Activated T-cell treated with anti-CD3 and anti-CD28 coated beads, Interleukin-2, amount 50 U/mL, for 24 hours (primary cell): Measurements from ENCODE around the gene RAET1E.
"Not testable (repeated sequence)": the region's sequence is repeated elsewhere in the genome, so short reads cannot be mapped to it uniquely, and the experiment has no call there.

ENCODE experiments used
- DNase-seq: peaks from one replicate; pipeline ENCODE4 v3.0.0-alpha.2; 2020
- H3K27ac Mint-ChIP-seq: 2 replicates; pipeline ENCODE4 v1.8.0; 2020; ENCODE audit warnings: mild to moderate bottlenecking, mixed read lengths
- H3K27me3 Mint-ChIP-seq: 2 replicates; pipeline ENCODE4 v1.8.0; 2020; ENCODE audit warnings: mixed read lengths
- H3K36me3 Mint-ChIP-seq: 2 replicates; pipeline ENCODE4 v1.8.0; 2020; ENCODE audit warnings: low read depth, mixed read lengths
- H3K4me1 Mint-ChIP-seq: 2 replicates; pipeline ENCODE4 v1.8.0; 2020; ENCODE audit warnings: low read depth, mixed read lengths
- H3K4me3 Mint-ChIP-seq: 2 replicates; pipeline ENCODE4 v1.8.0; 2020; ENCODE audit warnings: mild to moderate bottlenecking, moderate library complexity, mixed read lengths
- H3K9me3 Mint-ChIP-seq: 2 replicates; pipeline ENCODE4 v1.8.0; 2020; ENCODE audit warnings: mixed read lengths

RAET1E gene

DNA sequence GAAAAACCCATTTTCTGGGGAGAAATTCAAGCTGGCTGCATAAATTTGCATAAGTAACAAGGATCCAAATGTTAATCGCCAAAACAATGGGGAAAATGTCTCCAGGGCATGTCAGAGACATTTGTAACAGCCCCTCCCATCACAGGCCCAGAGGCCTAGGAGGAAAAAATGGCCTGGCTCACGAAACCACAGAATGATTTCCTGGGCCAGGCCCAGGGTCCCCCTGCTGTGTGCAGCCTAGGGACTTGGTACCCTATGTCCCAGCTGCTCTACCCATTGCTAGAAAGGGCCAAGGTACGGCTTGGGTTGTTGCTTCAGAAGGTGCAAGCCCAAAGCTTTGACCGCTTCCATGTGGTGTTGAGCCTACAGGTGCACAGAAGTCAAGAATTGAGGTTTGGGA, 10.6 kb upstream of the RAET1E start:
- not testable (repeated sequence) for H3K4me1 Mint-ChIP-seq, DNase-seq, H3K36me3 Mint-ChIP-seq, H3K27ac Mint-ChIP-seq, H3K4me3 Mint-ChIP-seq
- peaks cover 31% of the 10 kb centered on the region for H3K27me3 Mint-ChIP-seq
- H3K9me3 Mint-ChIP-seq, result peaks cover 11% of the 10 kb centered on the region

DNA sequence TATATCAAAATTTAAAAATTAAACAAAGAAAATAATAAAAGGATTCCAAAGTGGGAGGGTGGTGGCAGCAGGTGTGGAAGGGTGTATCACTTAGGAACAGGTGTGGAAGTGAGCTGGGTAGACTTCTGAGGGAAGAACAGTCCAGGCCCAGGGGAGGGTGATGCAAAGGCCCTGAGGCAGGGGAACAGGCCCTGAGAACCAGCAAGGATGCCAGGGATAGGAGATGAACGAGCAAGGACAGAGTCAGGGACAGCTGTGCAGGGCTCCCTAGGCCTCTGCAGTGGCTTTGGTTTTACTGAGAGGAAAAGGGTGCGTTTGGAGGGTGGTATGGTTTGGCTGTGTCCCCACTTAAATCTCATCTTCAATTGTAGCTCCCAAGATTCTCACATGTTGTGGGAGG, 9.4 kb upstream of the RAET1E start:
- Mint-ChIP-seq H3K4me3 (no peak overlapping the region), H3K27ac (no peak overlapping the region), H3K36me3 (no peaks in the 10 kb centered on the region), H3K9me3 (peaks cover 11% of the 10 kb centered on the region), H3K27me3 (peaks cover 25% of the 10 kb centered on the region), H3K4me1 (no peaks in the 10 kb centered on the region)
- DNase-seq, result no peak

DNA sequence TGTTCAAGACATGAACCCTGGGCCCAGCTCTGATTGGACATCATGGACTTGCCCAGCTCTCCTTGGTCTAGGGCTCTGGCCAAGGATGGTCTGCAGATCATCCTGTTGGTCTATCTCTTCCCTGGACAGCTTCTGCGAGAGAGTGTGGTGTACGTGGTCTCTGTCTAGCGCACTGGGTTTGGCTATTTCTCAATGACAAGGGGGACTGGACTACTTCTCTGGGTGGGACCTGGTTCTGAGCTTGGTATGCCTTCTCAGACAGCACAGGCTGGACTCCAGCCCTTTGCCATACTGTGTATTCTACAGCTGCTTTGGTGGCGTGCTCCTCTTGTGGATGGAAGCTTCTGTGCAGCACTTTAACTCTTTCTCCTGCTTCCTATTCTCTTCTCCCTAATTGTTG, 8.5 kb upstream of the RAET1E start:
- H3K27me3 Mint-ChIP-seq, result peaks cover 23% of the 10 kb centered on the region
- H3K27ac Mint-ChIP-seq, result no peak overlapping the region
- no peaks in the 10 kb centered on the region for H3K4me1 Mint-ChIP-seq
- no peak for DNase-seq
- peaks cover 11% of the 10 kb centered on the region for H3K9me3 Mint-ChIP-seq
- H3K4me3 Mint-ChIP-seq, result no peak overlapping the region
- H3K36me3 Mint-ChIP-seq, result no peaks in the 10 kb centered on the region

DNA sequence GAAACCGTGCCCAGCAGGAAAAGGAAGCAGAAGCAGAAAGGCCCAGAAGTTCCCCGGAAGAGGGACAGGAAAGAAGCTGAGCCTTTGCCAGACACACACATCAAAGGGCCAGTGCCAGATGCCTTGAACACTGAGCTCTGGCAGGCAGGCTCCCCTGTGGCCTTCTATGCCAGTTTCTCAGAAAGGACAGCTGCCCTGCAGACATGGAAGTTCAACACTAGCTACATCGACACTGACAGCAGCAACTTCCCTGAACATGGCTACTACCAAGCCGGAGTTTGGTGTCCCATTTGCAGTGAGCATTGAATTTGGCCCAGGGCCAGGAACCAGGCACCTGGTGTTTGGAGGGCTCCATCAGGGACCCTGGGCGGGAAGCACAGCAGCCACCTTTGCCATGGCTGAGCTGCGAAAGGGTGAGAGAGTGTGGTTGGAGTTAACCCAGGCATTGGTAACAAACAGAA, 8.0 kb upstream of the RAET1E start:
- Mint-ChIP-seq H3K4me3 (no peak overlapping the region), H3K27ac (no peak overlapping the region), H3K9me3 (peaks cover 11% of the 10 kb centered on the region), H3K4me1 (no peaks in the 10 kb centered on the region), H3K36me3 (no peaks in the 10 kb centered on the region), H3K27me3 (peaks cover 20% of the 10 kb centered on the region)
- no peak for DNase-seq

DNA sequence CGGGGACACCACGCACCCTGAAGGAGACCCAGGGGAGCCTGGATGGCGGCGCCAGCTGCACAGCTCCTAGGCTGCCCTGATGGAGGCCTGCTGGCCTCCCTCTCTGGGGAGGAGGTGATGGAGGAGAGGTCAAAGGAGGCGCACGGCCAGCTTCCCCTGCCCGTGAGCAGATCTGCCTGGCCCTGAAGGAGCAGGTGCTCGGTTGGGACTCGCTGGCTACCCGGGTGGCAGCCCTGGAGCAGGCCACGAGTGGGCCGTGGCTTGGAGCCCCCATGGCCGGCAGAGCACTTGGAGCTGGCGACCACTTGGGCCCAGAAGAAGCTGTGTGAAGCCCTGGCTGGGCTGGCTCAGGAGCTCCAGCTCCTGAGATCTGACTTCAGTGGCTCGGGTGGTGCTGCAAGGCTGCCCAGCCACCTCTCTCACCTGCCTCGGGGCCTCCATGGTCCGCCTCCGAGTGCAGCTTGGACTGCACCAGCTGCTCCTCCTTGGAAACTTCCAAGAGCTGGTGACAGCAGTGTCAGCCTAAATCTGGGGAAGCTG, 7.5 kb upstream of the RAET1E start:
- H3K27ac Mint-ChIP-seq, result no peak overlapping the region
- H3K27me3 Mint-ChIP-seq, result peaks cover 15% of the 10 kb centered on the region
- no peaks in the 10 kb centered on the region for H3K4me1 Mint-ChIP-seq
- H3K4me3 Mint-ChIP-seq, result no peak overlapping the region
- no peak for DNase-seq
- no peaks in the 10 kb centered on the region for H3K36me3 Mint-ChIP-seq
- peaks cover 11% of the 10 kb centered on the region for H3K9me3 Mint-ChIP-seq

DNA sequence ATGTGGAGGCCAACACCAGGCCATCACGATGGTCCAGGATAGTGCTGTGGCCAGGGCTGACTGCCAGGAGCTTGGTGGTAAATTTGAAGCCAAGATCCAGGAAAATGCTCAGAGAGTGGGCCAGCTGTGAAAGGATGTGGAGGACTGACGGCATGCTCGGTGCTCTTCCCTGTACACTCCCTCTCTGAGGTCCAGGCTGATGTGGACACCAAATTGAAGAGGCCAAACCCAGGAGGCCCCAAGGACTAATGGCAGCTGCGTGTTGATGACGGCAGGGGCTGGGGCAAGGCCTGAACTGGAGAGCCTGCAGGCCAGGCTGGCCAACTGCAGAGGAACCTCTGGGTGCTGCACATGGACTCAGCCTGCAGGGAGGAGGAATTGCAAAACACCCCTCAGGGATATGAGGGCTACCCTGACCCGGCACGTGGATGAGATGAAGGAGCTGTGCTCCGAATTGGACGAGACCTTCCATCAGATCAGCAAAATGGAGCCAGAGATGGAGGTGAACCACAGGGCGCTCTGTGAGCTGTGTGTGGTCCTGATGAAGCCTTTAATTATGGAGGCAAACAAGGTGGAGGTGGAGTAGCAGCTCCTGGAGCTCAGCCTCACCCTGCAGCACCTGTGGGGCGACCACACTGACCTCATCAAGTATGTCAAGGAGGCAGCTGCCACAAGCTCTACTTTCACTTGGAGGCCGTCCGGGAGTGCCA, 6.9 kb upstream of the RAET1E start:
- peaks cover 13% of the 10 kb centered on the region for H3K27me3 Mint-ChIP-seq
- no peak overlapping the region for H3K27ac Mint-ChIP-seq
- DNase-seq, result no peak
- no peaks in the 10 kb centered on the region for H3K36me3 Mint-ChIP-seq
- H3K9me3 Mint-ChIP-seq, result peaks cover 11% of the 10 kb centered on the region
- H3K4me1 Mint-ChIP-seq, result no peaks in the 10 kb centered on the region
- no peak overlapping the region for H3K4me3 Mint-ChIP-seq

DNA sequence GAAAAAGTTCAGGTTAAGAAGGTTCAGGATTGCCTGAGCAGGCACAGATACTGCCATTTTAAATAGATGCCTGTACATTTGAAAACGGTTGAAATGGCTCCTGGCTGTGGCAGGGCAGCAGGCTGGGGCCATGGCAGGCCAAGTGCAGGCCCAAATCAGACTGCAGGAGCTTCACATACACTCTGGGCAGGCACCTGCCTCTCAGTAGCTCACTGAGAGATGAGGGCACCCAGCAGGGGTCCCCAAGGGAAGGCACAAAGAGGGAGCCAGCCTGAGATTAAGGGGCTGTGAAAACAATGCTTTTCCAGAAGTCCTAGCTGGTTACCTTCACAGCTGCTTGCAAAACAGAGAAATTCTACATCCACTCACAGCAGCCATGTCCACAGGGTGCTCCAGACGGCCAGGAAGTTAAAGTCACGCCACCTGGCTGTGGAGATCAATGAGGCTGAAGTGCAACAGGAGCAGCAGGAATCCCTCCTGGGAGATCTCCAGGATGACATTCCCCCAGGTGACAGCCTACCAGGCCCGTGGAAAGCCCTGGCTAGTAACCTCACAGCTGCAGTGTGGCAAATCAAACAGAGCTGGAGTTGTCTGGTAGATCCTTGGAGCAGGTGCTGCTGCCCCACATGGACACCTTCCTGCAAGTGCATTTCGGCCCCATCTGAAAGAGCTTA, 6.2 kb upstream of the RAET1E start:
- Mint-ChIP-seq H3K4me3 (no peak overlapping the region), H3K27me3 (peaks cover 13% of the 10 kb centered on the region), H3K9me3 (peaks cover 11% of the 10 kb centered on the region), H3K36me3 (no peaks in the 10 kb centered on the region), H3K27ac (no peak overlapping the region), H3K4me1 (no peaks in the 10 kb centered on the region)
- no peak for DNase-seq

DNA sequence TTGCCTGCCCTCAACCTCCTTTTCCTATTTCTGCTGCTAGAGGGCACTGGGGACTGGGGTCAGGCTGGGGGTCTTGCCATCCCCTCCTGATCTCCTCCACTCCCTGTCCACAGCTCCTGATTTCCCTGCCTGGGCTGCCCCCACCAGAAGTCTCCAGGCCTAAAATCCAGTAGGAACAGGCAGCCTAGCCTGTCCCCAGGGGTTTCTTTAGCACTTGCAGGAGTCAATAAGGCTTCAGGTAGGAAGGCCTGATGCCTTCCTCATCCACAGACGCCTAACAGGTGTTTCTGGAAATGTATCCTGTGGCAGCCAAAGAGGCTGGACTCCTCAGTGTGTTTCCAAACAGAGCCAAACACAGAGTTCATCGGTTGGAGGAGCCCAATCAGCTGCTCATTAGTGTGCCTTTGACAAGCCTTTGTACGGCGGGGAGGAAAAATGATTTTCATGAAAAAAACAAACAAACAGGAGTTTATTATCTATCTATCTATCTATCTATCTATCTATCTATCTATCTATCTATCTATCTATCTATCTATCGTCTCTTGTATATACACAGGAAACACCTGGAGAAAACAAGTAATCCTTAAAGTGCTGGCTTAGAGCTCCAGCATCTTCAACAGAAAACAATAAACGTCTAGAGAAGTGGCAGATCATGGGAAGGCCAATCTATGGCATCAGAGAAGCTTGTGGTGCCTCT, 3.7 kb upstream of the RAET1E start:
- Mint-ChIP-seq H3K4me3 (no peak overlapping the region), H3K27ac (no peak overlapping the region), H3K4me1 (peaks cover 2% of the 10 kb centered on the region), H3K36me3 (no peaks in the 10 kb centered on the region), H3K9me3 (no peaks in the 10 kb centered on the region), H3K27me3 (peaks cover 9% of the 10 kb centered on the region)
- no peak for DNase-seq

DNA sequence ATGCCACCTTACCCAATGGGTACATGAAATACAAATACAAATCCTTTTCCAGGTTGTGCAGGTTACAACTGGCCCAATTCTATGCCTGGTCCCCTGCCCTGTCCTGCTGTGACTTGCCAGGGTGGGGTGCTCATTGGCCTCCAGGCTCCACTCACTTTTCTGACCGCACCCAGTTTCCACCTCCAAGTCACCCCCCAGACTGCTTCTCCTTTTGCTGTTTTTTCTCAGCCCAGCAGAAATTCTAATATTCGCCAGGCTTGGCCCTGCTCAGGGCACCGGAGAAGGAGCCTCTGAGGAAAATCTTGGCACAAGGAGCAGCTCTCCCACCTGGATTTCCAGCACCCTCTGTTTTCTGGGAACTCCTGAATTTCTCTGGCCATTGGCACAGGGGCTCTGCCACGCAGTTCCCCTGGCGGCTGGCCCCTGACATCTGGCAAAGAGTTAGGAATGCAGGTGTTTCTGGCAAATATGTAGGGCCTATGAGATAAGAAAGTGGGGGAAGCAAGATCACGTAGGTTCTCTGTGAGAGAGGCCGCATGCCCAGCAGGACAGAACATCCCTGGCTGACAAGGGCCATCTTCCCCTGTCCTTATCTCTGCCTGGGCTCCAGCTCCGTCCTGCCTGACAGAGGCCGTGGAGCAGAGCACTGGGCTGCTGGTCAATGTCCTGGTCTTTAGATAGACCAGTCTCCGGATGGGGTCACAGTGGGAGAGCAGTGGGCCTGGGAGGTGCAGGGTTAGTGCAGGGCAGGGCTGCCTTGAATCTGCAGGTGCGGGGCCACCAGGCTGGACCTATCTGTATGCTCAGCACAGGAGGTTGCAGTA, 2.9 kb upstream of the RAET1E start:
- Mint-ChIP-seq H3K4me1 (peaks cover 9% of the 10 kb centered on the region), H3K36me3 (no peaks in the 10 kb centered on the region), H3K9me3 (no peaks in the 10 kb centered on the region), H3K27ac (no peak overlapping the region), H3K27me3 (peaks cover 2% of the 10 kb centered on the region), H3K4me3 (no peak overlapping the region)
- DNase-seq, result no peak

DNA sequence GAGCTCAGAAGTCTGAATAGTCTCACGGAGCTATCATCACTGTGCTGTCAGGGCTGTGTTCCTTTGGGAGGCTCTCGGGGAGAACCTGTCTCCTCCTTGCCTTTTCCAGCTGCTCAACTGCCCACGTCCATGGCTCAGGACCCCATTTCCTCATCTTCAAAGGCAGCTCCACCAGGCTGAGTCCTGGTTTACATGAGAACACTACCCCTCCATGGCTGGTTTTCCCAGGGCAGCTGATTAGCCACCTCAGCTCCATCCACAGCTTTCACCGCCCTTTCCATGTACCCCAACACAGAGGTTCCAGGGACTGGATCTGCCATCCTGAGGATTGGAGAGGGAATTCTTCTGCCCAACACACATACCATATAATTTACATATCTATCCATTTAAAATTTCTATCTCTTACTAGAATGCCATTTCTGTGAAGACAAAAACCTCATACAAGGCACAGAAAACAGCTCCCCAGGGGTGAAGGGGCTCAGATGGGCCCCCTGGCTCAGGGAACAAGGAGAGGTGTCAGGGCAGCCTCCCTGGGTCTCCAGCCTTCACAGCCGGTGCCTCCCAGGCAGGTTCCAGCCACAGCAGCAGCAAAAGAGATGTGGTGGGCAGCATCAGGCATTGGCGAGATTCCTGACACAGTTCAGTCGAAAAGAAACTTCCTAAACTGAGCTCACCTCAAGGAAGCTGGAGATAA, 2.2 kb upstream of the RAET1E start:
- Mint-ChIP-seq H3K27ac (no peak overlapping the region), H3K27me3 (peaks cover 2% of the 10 kb centered on the region), H3K4me1 (peaks cover 12% of the 10 kb centered on the region), H3K36me3 (no peaks in the 10 kb centered on the region), H3K4me3 (no peak overlapping the region), H3K9me3 (no peaks in the 10 kb centered on the region)
- no peak for DNase-seq

DNA sequence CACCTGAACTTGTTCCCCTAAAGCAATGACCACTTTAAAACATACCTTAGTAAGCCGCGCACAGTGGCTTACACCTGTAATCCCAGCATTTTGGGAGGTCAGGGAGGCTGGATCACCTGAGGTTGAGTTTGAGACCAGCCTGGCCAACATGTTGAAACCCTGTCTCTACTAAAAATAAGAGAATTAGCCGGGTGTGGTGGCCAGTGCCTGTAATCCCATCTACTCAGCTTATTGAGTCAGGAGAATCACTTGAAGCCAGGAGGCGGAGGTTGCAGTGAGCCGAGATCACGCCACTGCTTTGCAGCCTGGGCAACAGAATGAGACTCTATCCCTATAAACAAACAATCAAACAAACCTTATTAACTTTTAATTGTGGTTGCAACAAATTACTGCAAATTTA, 1.6 kb upstream of the RAET1E start:
- no peak overlapping the region for H3K27ac Mint-ChIP-seq

DNA sequence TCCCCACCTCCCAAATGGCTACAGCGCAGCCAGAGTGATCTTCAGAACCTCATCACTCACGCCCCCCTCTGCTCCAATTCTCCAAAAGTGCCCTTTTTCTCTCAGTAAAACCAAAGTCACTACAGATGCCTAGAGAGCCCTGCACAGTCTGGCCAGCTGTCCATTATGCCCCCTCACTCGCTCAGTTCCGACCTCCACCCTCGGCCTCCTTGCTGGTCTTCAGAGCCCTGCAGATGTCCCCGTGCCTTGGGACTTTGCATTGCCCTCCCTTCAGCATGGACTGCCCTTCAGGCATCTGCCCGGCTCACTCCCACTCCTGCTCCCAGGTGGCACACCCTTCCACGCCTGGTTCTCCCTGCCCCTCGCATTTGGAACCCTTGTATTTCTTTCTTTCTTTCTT, 1.1 kb upstream of the RAET1E start:
- Mint-ChIP-seq H3K27me3 (peaks cover 8% of the 10 kb centered on the region), H3K27ac (no peak overlapping the region), H3K9me3 (no peaks in the 10 kb centered on the region), H3K36me3 (no peaks in the 10 kb centered on the region), H3K4me3 (no peak overlapping the region), H3K4me1 (peaks cover 12% of the 10 kb centered on the region)
- no peak for DNase-seq

More for the DNA sequence above, 1.6 kb upstream of the RAET1E start:
- Mint-ChIP-seq H3K27me3 (peaks cover 4% of the 10 kb centered on the region), H3K4me3 (no peak overlapping the region), H3K9me3 (no peaks in the 10 kb centered on the region), H3K36me3 (no peaks in the 10 kb centered on the region), H3K4me1 (peaks cover 12% of the 10 kb centered on the region)
- no peak for DNase-seq

DNA sequence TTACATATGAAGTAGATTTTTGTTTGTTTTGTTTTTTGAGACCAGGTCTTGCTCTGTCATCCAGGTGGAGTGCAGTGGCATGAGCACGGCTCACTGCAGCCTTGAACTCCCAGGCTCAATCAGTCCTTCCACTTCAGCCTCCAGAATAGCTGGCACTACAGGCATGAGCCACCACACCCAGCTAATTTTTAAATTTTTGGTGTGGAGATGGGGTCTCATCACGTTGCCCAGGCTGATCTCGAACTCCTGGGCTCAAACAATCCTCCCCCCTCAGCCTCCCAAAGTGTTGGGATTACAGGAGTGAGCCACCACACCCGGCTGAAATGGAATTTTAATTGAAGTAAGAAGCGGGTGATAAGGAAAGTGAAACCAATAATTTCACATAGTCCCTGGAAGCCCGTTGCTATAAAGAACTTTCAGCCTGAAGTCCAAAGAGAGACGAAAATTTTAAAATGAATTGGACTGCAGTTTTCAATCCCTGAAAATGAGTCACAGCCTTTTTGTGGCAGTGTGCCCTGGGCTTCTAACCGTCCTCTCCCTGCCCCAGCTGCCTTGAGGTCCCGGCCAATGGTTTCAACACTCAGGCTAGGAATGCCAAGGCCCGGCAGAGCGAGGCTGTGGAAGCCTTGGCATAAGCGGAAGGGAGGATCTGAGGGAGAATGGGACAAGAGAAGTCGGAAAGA, 757 bp downstream of the RAET1E start:
- no peak for DNase-seq
- Mint-ChIP-seq H3K36me3 (no peaks in the 10 kb centered on the region), H3K27me3 (peaks cover 12% of the 10 kb centered on the region), H3K9me3 (no peaks in the 10 kb centered on the region), H3K27ac (no peak overlapping the region), H3K4me1 (peaks cover 12% of the 10 kb centered on the region), H3K4me3 (no peak overlapping the region)
